GM21423 (cell line): Measurements from ENCODE around the gene WSCD2.

ENCODE experiments used
- ATAC-seq: cut with Tn5 transposase; IDR thresholded peaks from one replicate; pipeline ENCODE4 v1.9.1; 2021; ENCODE audit warnings: mild to moderate bottlenecking, moderate library complexity; ENCODE audit not compliant: unreplicated experiment

WSCD2 gene

GRCh38 chr12:108126990-108127501, 2.0 kb upstream of the WSCD2 start:
- no peak for ATAC-seq

- ATAC-seq = no peak
These were observed 1.4 kb upstream of the WSCD2 start for GRCh38 chr12:108127654-108128053.

- no peak for ATAC-seq
These were observed 669 bp upstream of the WSCD2 start for GRCh38 chr12:108128221-108129016.

GRCh38 chr12:108131035-108131434, 1.9 kb downstream of the WSCD2 start:
- ATAC-seq = no peak

GRCh38 chr12:108131657-108132126, 2.6 kb downstream of the WSCD2 start:
- ATAC-seq = no peak

- no peak for ATAC-seq
These were observed 4.4 kb downstream of the WSCD2 start for GRCh38 chr12:108133482-108133881.

GRCh38 chr12:108134744-108135143, 5.7 kb downstream of the WSCD2 start:
- no peak for ATAC-seq

GRCh38 chr12:108135627-108136026, 6.5 kb downstream of the WSCD2 start:
- no peak for ATAC-seq

GRCh38 chr12:108136697-108137096, 7.6 kb downstream of the WSCD2 start:
- no peak for ATAC-seq

GRCh38 chr12:108139454-108139853, 10.4 kb downstream of the WSCD2 start:
- no peak for ATAC-seq

GRCh38 chr12:108140501-108140900, 11.4 kb downstream of the WSCD2 start:
- ATAC-seq = no peak

- ATAC-seq = no peak
These were observed 12.6 kb downstream of the WSCD2 start for GRCh38 chr12:108141600-108142130.

- no peak for ATAC-seq
These were observed 14.1 kb downstream of the WSCD2 start for GRCh38 chr12:108143144-108143543.

GRCh38 chr12:108144080-108144479, 15.0 kb downstream of the WSCD2 start:
- no peak for ATAC-seq

GRCh38 chr12:108145011-108145410, 15.9 kb downstream of the WSCD2 start:
- no peak for ATAC-seq

- ATAC-seq = no peak
These were observed 17.2 kb downstream of the WSCD2 start for GRCh38 chr12:108146035-108146893.

GRCh38 chr12:108147279-108147678, 18.2 kb downstream of the WSCD2 start:
- ATAC-seq = no peak

- no peak for ATAC-seq
These were observed 19.5 kb downstream of the WSCD2 start for GRCh38 chr12:108148521-108149074.

- no peak for ATAC-seq
These were observed 21.3 kb downstream of the WSCD2 start for GRCh38 chr12:108150436-108150835.

GRCh38 chr12:108151533-108152169, 22.6 kb downstream of the WSCD2 start:
- no peak for ATAC-seq

- no peak for ATAC-seq
These were observed 23.1 kb downstream of the WSCD2 start for GRCh38 chr12:108152170-108152538.
